ENCODE data around the gene KRT82.

GRCh38 chr12:52347551-52348510, 58.3 kb downstream of the KRT82 start:
- TF ChIP-seq, protein P1, sequence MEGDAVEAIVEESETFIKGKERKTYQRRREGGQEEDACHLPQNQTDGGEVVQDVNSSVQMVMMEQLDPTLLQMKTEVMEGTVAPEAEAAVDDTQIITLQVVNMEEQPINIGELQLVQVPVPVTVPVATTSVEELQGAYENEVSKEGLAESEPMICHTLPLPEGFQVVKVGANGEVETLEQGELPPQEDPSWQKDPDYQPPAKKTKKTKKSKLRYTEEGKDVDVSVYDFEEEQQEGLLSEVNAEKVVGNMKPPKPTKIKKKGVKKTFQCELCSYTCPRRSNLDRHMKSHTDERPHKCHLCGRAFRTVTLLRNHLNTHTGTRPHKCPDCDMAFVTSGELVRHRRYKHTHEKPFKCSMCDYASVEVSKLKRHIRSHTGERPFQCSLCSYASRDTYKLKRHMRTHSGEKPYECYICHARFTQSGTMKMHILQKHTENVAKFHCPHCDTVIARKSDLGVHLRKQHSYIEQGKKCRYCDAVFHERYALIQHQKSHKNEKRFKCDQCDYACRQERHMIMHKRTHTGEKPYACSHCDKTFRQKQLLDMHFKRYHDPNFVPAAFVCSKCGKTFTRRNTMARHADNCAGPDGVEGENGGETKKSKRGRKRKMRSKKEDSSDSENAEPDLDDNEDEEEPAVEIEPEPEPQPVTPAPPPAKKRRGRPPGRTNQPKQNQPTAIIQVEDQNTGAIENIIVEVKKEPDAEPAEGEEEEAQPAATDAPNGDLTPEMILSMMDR (IDR thresholded peaks at IDR 0.05), result no peak
- no peak for TF ChIP-seq POLR2A (IDR thresholded peaks at IDR 0.05)

All from lower leg skin (tissue), 3 donors.